GM23338 (cell line): ENCODE results near the gene CHN2.

ENCODE experiments used
- CREB1 ChIP-seq: fragments of 250-450 bp; sonication (Bioruptor Pico); IDR thresholded peaks from 2 replicates; pipeline ENCODE4 v1.5.0; 2020; ENCODE audit warnings: low read depth, mild to moderate bottlenecking, moderate library complexity
- EZH2 ChIP-seq: fragments of 200-600 bp; sonication (generic); IDR thresholded peaks from one replicate; pipeline ENCODE4 v1.8.0; 2017; ENCODE audit warnings: antibody characterized with exemption, mild to moderate bottlenecking, low read depth; ENCODE audit not compliant: unreplicated experiment
- EZH2phosphoT487 ChIP-seq: fragments of 200-600 bp; sonication (generic); IDR thresholded peaks from one replicate; pipeline ENCODE4 v1.8.1; 2018; ENCODE audit warnings: antibody characterized with exemption; ENCODE audit not compliant: unreplicated experiment
- POLR2AphosphoS5 ChIP-seq: IDR thresholded peaks from 2 replicates; pipeline ENCODE4 v1.6.1; 2016; ENCODE audit warnings: antibody characterized with exemption, low read depth
- TF ChIP-seq, protein P1 (sequence below), 2 experiments: fragments of 200-600 bp in 1 of 2; sonication (generic) in 1 of 2; conservative IDR thresholded peaks; 2 replicates each; pipeline versions ENCODE4 v1.5.1 to v1.6.1; 2016 to 2017; ENCODE audit warnings: antibody characterized with exemption in 2 of 2, low read depth in 2 of 2, mild to moderate bottlenecking in 2 of 2, moderate library complexity in 1 of 2
- TF ChIP-seq, protein P2 (sequence below): IDR thresholded peaks from one replicate; pipeline ENCODE4 v1.6.1; 2018; ENCODE audit warnings: antibody characterized with exemption; ENCODE audit not compliant: unreplicated experiment

DNA sequence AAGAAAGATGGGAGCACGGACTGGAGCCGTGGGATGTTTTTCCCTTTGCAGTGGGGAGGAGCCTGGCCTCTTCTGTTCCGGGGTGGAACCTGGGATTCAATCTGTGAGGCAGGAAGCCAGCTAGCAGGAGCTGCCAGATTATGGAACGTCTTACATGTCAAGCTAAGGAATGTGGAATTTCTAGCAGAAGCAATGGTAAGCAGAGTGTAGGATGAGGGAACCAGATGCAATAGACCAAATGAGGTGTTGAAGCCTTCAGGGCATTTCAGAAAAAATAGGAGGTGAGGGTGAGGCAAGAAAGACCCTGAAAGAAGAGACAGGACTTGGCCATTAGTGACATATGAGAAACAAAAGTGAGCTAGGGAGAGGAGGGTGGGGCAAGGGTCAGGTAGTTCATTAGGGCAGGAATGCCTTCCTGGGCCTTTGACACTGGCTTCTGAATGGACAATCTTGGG lies 105.5 kb downstream of the CHN2 start:
- TF ChIP-seq, protein P1, sequence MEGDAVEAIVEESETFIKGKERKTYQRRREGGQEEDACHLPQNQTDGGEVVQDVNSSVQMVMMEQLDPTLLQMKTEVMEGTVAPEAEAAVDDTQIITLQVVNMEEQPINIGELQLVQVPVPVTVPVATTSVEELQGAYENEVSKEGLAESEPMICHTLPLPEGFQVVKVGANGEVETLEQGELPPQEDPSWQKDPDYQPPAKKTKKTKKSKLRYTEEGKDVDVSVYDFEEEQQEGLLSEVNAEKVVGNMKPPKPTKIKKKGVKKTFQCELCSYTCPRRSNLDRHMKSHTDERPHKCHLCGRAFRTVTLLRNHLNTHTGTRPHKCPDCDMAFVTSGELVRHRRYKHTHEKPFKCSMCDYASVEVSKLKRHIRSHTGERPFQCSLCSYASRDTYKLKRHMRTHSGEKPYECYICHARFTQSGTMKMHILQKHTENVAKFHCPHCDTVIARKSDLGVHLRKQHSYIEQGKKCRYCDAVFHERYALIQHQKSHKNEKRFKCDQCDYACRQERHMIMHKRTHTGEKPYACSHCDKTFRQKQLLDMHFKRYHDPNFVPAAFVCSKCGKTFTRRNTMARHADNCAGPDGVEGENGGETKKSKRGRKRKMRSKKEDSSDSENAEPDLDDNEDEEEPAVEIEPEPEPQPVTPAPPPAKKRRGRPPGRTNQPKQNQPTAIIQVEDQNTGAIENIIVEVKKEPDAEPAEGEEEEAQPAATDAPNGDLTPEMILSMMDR (conservative IDR thresholded peaks at IDR 0.05; ENCODE audit: low read depth in 2 of 2), result no peak
- TF ChIP-seq EZH2, result no peak
- TF ChIP-seq EZH2phosphoT487, result no peak
- no peak for TF ChIP-seq POLR2AphosphoS5
- TF ChIP-seq CREB1 (CRISPR knock-in tag), result no peak
- TF ChIP-seq, protein P2, sequence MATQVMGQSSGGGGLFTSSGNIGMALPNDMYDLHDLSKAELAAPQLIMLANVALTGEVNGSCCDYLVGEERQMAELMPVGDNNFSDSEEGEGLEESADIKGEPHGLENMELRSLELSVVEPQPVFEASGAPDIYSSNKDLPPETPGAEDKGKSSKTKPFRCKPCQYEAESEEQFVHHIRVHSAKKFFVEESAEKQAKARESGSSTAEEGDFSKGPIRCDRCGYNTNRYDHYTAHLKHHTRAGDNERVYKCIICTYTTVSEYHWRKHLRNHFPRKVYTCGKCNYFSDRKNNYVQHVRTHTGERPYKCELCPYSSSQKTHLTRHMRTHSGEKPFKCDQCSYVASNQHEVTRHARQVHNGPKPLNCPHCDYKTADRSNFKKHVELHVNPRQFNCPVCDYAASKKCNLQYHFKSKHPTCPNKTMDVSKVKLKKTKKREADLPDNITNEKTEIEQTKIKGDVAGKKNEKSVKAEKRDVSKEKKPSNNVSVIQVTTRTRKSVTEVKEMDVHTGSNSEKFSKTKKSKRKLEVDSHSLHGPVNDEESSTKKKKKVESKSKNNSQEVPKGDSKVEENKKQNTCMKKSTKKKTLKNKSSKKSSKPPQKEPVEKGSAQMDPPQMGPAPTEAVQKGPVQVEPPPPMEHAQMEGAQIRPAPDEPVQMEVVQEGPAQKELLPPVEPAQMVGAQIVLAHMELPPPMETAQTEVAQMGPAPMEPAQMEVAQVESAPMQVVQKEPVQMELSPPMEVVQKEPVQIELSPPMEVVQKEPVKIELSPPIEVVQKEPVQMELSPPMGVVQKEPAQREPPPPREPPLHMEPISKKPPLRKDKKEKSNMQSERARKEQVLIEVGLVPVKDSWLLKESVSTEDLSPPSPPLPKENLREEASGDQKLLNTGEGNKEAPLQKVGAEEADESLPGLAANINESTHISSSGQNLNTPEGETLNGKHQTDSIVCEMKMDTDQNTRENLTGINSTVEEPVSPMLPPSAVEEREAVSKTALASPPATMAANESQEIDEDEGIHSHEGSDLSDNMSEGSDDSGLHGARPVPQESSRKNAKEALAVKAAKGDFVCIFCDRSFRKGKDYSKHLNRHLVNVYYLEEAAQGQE, result no peak
